ENCODE measurements around the gene CFAP70. TPM values are rescaled to one million over a fixed set of nuclear protein-coding genes. Genes with fewer than 3 reads are reported as not detected.

Gene CFAP70
- polyA plus RNA-seq, 1 donor from 2014 or later: 5.8 TPM

- Histone ChIP-seq H3K27ac (ENCODE audit: low read length) (no peak overlapping the region), H3K4me2 (ENCODE audit: low read length) (no peak overlapping the region), H2AFZ (ENCODE audit: low read depth, low read length) (no peak overlapping the region), H3K9ac (ENCODE audit: low read length) (no peak overlapping the region), H3K79me2 (replicated peaks; ENCODE audit: insufficient read depth, low read length) (peaks cover 20% of the 10 kb centered on the region), H3K4me3 (ENCODE audit: low read length) (peak overlapping the region; percentile 93), H3F3A (ENCODE audit: insufficient read depth, low read length, poor library complexity, severe bottlenecking) (no peaks in the 10 kb centered on the region), H4K20me1 (ENCODE audit: insufficient read depth) (no peaks in the 10 kb centered on the region), H3K9me3 (ENCODE audit: low read length) (no peaks in the 10 kb centered on the region), H3K27me3 (ENCODE audit: insufficient read depth, low read depth, low read length) (no peaks in the 10 kb centered on the region), H3K36me3 (ENCODE audit: insufficient read depth, low read length) (no peaks in the 10 kb centered on the region), H3K9me2 (ENCODE audit: insufficient read depth, low read length) (no peaks in the 10 kb centered on the region)
- TF ChIP-seq SMC3 (conservative IDR thresholded peaks at IDR 0.05; ENCODE audit: poor library complexity) (no peak), EP300 (conservative IDR thresholded peaks at IDR 0.05; ENCODE audit: poor library complexity, severe bottlenecking) (no peak), EZH2 (IDR thresholded peaks at IDR 0.05; ENCODE audit: borderline replicate concordance, insufficient read depth, low read length, poor library complexity, severe bottlenecking) (no peak), POLR2AphosphoS5 (IDR thresholded peaks at IDR 0.05) (no peak), TAF1 (IDR thresholded peaks at IDR 0.05; ENCODE audit: low read depth) (no peak), RAD21 (conservative IDR thresholded peaks at IDR 0.05) (no peak), CTCF (IDR thresholded peaks at IDR 0.05; ENCODE audit: poor library complexity, severe bottlenecking) (no peak), REST (IDR thresholded peaks at IDR 0.05; ENCODE audit: borderline replicate concordance) (no peak), MXI1 (conservative IDR thresholded peaks at IDR 0.05; ENCODE audit: poor library complexity, severe bottlenecking) (no peak)
These were observed 113.7 kb downstream of the CFAP70 start for GRCh38 chr10:73244866-73245477.

- H4K20me1 ChIP-seq (ENCODE audit: insufficient read depth): no peaks in the 10 kb centered on the region
- no peak overlapping the region for H3K27ac ChIP-seq (ENCODE audit: low read length)
- H3K9me2 ChIP-seq (ENCODE audit: insufficient read depth, low read length): no peaks in the 10 kb centered on the region
- no peaks in the 10 kb centered on the region for H3K27me3 ChIP-seq (ENCODE audit: insufficient read depth, low read depth, low read length)
- no peak overlapping the region for H3K4me3 ChIP-seq (ENCODE audit: low read length)
- no peak overlapping the region for H3K9ac ChIP-seq (ENCODE audit: low read length)
- peaks cover 5% of the 10 kb centered on the region for H3K79me2 ChIP-seq (replicated peaks; ENCODE audit: insufficient read depth, low read length)
- no peak for TF ChIP-seq REST (IDR thresholded peaks at IDR 0.05; ENCODE audit: borderline replicate concordance)
- TF ChIP-seq RAD21 (conservative IDR thresholded peaks at IDR 0.05): no peak
- TF ChIP-seq SMC3 (conservative IDR thresholded peaks at IDR 0.05; ENCODE audit: poor library complexity): no peak
- TF ChIP-seq POLR2AphosphoS5 (IDR thresholded peaks at IDR 0.05): no peak
- no peak for TF ChIP-seq TAF1 (IDR thresholded peaks at IDR 0.05; ENCODE audit: low read depth)
- TF ChIP-seq CTCF (IDR thresholded peaks at IDR 0.05; ENCODE audit: poor library complexity, severe bottlenecking): no peak
- no peak for TF ChIP-seq EZH2 (IDR thresholded peaks at IDR 0.05; ENCODE audit: borderline replicate concordance, insufficient read depth, low read length, poor library complexity, severe bottlenecking)
- TF ChIP-seq MXI1 (conservative IDR thresholded peaks at IDR 0.05; ENCODE audit: poor library complexity, severe bottlenecking): no peak
- TF ChIP-seq EP300 (conservative IDR thresholded peaks at IDR 0.05; ENCODE audit: poor library complexity, severe bottlenecking): no peak
- no peaks in the 10 kb centered on the region for H3K36me3 ChIP-seq (ENCODE audit: insufficient read depth, low read length)
- H2AFZ ChIP-seq (ENCODE audit: low read depth, low read length): no peak overlapping the region
- H3K9me3 ChIP-seq (ENCODE audit: low read length): no peaks in the 10 kb centered on the region
- H3K4me2 ChIP-seq (ENCODE audit: low read length): no peak overlapping the region
- no peaks in the 10 kb centered on the region for H3F3A ChIP-seq (ENCODE audit: insufficient read depth, low read length, poor library complexity, severe bottlenecking)
These were observed 118.8 kb downstream of the CFAP70 start for GRCh38 chr10:73239908-73240307.

Measured in neural cell (in vitro differentiated cells).